ENCODE measurements around the gene CCDC57.

- TF ChIP-seq CTCF (IDR thresholded peaks at IDR 0.05) (no peak), POLR2A (IDR thresholded peaks at IDR 0.05; ENCODE audit: low read depth) (no peak), EP300 (IDR thresholded peaks at IDR 0.05) (no peak)
These were observed 25.1 kb downstream of the CCDC57 start for GRCh38 chr17:82187500-82187899.

Measured in esophagus muscularis mucosa (tissue), 4 donors.